ENCODE data around the gene HOXA10.

HOXA10 gene

GRCh38 chr7:27189997-27190748, 16.1 kb upstream of the HOXA10 start:
- no peak for DNase-seq

- DNase-seq, result no peak
These were observed 15.3 kb upstream of the HOXA10 start for GRCh38 chr7:27189295-27189996.

GRCh38 chr7:27188386-27189294, 14.5 kb upstream of the HOXA10 start:
- DNase-seq, result no peak

- DNase-seq, result no peak
These were observed 13.6 kb upstream of the HOXA10 start for GRCh38 chr7:27187475-27188385.

GRCh38 chr7:27186668-27187474, 12.8 kb upstream of the HOXA10 start:
- no peak for DNase-seq

GRCh38 chr7:27185854-27186667, 11.9 kb upstream of the HOXA10 start:
- DNase-seq, result no peak

GRCh38 chr7:27185013-27185853, 11.1 kb upstream of the HOXA10 start, which contains the start of gene HOXA11:
HOXA11 (minus strand) TSS chr7:27185232; CDS start chr7:27185144, 88 bp downstream.
- no peak for DNase-seq

- DNase-seq, result no peak
These were observed 10.4 kb upstream of the HOXA10 start for GRCh38 chr7:27184337-27185012.

GRCh38 chr7:27183682-27184336, 9.7 kb upstream of the HOXA10 start:
- no peak for DNase-seq

GRCh38 chr7:27182861-27183681, 9.0 kb upstream of the HOXA10 start:
- DNase-seq, result peak; percentile 57

- no peak for DNase-seq
These were observed 8.2 kb upstream of the HOXA10 start for GRCh38 chr7:27182285-27182841.

- DNase-seq, result no peak
These were observed 7.7 kb upstream of the HOXA10 start for GRCh38 chr7:27181795-27182275.

- no peak for DNase-seq
These were observed 6.6 kb upstream of the HOXA10 start for GRCh38 chr7:27180431-27181420.

- DNase-seq, result peak; percentile 78
These were observed 5.6 kb upstream of the HOXA10 start for GRCh38 chr7:27179503-27180430.
